HG03342 (cell line): ENCODE data around the gene METAP1D.
"Not testable (repeated sequence)": the region's sequence is repeated elsewhere in the genome, so short reads cannot be mapped to it uniquely, and the experiment has no call there.

ENCODE experiments used
- ATAC-seq: cut with Tn5 transposase; IDR thresholded peaks from one replicate; pipeline ENCODE4 v1.9.1; 2021; ENCODE audit warnings: mild to moderate bottlenecking, moderate library complexity; ENCODE audit not compliant: unreplicated experiment

The METAP1D gene

GRCh38 chr2:171999604-172000469 is at the start of gene METAP1D:
Gene METAP1D, plus strand, starts transcription at chr2:171999953. Its CDS starts 17 bp downstream, at chr2:171999970.
- peak; percentile 92 for ATAC-seq

GRCh38 chr2:171952276-171952675 is 47.5 kb upstream of the METAP1D start:
- no peak for ATAC-seq

- ATAC-seq, result no peak
Observed at GRCh38 chr2:171952748-171953147, 47.0 kb upstream of the METAP1D start.

- no peak for ATAC-seq
Observed at GRCh38 chr2:171956135-171956825, 43.5 kb upstream of the METAP1D start.

- ATAC-seq, result no peak
Observed at GRCh38 chr2:171957061-171957460, 42.7 kb upstream of the METAP1D start.

- no peak for ATAC-seq
Observed at GRCh38 chr2:171958475-171958874, 41.3 kb upstream of the METAP1D start.

GRCh38 chr2:171959998-171960397 is 39.8 kb upstream of the METAP1D start:
- ATAC-seq, result no peak

GRCh38 chr2:171960570-171960969 is 39.2 kb upstream of the METAP1D start:
- ATAC-seq, result no peak

- no peak for ATAC-seq
Observed at GRCh38 chr2:171963198-171963597, 36.6 kb upstream of the METAP1D start.

- ATAC-seq, result no peak
Observed at GRCh38 chr2:171964308-171964707, 35.4 kb upstream of the METAP1D start.

GRCh38 chr2:171965238-171965637 is 34.5 kb upstream of the METAP1D start:
- no peak for ATAC-seq

GRCh38 chr2:171965661-171966060 is 34.1 kb upstream of the METAP1D start:
- no peak for ATAC-seq

GRCh38 chr2:171966235-171966634 is 33.5 kb upstream of the METAP1D start:
- ATAC-seq, result no peak

GRCh38 chr2:171966688-171967087 is 33.1 kb upstream of the METAP1D start:
- ATAC-seq, result no peak

GRCh38 chr2:171968509-171968908 is 31.2 kb upstream of the METAP1D start:
- ATAC-seq, result no peak

GRCh38 chr2:171972329-171972982 is 27.3 kb upstream of the METAP1D start:
- ATAC-seq, result no peak

GRCh38 chr2:171979103-171979502 is 20.6 kb upstream of the METAP1D start:
- no peak for ATAC-seq

GRCh38 chr2:171983924-171984323 is 15.8 kb upstream of the METAP1D start:
- not testable (repeated sequence) for ATAC-seq

GRCh38 chr2:171985076-171985475 is 14.7 kb upstream of the METAP1D start:
- no peak for ATAC-seq

GRCh38 chr2:171986778-171987177 is 13.0 kb upstream of the METAP1D start:
- no peak for ATAC-seq

GRCh38 chr2:171991027-171991426 is 8.7 kb upstream of the METAP1D start:
- no peak for ATAC-seq

GRCh38 chr2:171995586-171995985 is 4.2 kb upstream of the METAP1D start:
- ATAC-seq, result no peak
